ENCODE data around the gene CASZ1.
A peak's percentile ranks its signal among the peaks of the same experiment; 100 is the strongest.

CASZ1 gene

DNA sequence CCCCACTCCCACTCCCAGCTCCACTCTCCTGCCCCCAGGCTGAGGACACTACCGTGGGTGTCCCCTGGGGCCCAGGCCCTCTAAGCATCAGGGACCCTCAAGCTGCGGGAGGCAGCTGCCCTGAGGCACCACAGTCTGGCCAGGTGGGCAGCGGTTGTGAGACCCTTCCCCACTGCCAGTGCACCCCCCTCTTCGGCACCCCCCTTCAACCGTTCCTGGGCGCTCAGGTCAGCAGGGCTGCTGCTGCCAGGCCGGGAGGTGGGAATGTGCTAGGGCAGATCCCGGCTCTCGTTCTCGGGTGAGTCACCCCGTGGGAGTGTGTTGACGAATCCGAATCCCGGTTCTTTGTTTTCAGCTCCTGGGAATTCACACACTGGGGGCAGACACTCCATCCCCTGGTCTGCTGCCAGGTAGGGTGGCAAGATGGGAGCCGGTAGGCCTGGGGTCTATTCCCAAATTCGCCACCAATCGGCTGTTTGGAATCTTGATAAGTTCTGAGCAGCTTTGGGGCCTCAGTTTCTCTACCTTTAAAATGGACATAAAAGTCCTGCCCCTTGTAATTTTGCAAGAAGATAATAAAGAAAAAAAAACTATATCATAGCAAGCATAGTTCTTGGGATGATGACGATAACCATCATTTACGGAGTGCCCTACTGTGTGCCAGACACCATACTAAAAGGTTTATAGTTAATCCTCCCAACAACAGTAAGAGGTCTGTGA lies 28.5 kb upstream of the CASZ1 start:
- DNase-seq (ENCODE audit: low read depth): peak; percentile 84

DNA sequence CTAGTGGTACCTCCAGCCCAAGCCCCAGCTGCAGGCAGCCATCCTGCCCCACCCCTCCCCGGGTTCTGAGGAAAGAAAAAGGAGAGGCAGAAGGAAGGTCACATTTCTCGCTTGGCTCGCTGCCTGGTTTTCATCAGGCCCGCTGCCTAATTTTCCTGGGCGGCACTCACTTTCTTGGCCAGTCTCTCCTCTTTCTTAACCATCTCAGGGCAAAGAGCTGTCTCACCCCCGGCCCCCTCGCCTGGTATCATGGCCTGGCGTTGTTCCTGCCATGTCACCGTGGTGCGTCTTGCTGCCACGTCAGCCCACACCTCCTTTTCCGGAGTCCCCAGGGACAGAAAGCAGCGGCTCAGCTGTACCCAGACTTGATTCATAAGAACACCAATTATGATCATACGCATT lies 26.6 kb upstream of the CASZ1 start:
- DNase-seq (ENCODE audit: low read depth): no peak

DNA sequence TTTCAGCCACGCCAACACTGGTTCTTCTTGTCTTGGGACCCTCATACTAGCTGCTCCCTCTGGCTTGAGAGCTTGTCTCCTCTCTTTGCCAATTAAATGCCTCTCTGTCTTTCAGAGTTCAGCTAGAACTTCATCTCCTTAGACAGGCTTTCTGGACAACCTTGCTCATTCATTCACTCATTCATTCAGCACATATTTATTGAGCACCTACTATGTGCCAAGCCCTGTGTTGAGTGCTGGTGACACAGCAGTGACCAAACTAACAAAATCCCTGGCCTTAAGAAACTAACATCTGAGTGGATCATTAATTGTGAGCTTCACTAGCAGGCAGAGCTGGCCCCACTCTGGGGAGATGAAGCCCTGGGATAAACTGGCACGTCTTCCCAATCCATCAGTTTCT lies 24.9 kb upstream of the CASZ1 start:
- DNase-seq (ENCODE audit: low read depth): no peak

GRCh38 chr1:10820422-10820821 lies 24.0 kb upstream of the CASZ1 start:
- no peak for DNase-seq (ENCODE audit: low read depth)

- DNase-seq (ENCODE audit: low read depth): no peak
These were observed 22.9 kb upstream of the CASZ1 start for GRCh38 chr1:10819198-10819901.

DNA sequence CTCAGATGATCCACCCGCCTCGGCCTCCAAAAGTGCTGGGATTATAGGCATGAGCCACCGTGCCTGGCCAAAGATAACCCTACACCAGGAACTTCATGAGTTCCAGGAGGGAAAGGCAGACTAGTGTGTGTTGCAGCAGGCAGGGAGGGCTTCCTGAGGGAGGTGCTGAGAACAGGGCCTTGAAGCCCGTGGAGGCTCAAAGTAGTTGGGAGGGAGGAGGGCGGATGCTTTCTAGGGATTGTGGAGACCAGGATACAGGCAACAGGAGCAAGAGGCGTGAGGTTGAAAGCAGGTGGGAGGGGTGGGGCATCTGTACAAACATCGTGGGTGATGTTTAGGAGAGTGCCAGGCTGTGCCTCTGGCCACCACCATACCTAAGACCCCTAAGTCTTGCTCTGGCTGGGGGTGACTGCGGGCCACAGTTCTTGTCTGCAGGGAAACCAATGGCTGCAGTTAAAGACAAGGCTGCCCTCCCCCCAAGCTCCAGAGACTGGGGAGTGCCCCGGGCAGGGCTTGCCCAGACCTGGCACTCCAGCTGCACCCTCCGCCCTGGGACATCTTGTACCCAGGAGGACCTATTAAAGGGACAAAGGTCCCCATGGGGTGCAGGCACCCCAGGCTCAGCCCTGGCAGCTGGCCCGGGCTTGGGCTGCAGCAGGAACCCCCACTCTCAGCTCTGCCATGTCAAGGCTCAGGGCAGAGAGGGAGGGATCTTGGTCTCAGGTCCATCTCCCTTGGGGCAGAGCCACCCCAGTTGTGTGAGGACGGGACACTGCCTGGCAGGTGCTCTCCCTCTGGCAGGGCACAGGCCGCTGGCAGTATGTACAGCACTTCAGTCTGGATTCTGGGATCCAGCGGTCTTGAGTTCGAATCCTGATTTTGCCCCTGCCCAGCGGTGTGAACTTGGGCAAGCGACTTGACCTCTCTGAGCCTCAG lies 22.1 kb upstream of the CASZ1 start:
- no peak for DNase-seq (ENCODE audit: low read depth)

DNA sequence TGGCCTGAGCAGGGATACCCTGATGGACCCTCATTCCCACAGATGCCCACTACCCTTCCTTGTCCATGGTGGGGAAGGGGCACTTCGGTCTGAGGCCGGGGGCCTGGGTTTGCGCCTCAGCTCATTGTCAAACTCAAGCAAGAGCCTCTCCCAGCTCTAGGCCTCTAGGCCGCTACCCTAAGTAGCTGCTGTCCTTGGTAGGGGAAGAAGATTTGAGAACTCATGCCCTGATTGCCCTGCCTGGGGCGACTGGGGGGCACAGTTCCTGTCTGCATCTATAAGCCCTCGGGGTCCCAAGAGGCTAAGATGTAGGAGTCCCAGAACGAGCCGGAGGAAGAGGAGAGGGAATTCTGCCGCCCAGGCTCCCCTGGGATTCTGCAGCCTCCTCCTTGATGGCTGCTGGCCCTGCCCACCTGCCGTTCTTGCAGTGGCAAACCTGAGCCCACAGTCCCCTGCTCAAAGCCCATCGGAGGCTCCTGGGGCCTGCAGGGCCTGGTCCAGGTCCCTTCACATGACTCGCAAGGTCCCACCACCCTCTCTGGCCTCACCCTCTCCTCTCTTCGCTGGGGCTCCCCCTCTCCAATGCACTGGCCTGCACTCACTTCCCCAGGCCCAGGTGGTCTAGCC lies 20.4 kb upstream of the CASZ1 start:
- no peak for DNase-seq (ENCODE audit: low read depth)

GRCh38 chr1:10816233-10816632 lies 19.8 kb upstream of the CASZ1 start:
- no peak for DNase-seq (ENCODE audit: low read depth)

GRCh38 chr1:10815858-10816195 lies 19.4 kb upstream of the CASZ1 start:
- no peak for DNase-seq (ENCODE audit: low read depth)

DNA sequence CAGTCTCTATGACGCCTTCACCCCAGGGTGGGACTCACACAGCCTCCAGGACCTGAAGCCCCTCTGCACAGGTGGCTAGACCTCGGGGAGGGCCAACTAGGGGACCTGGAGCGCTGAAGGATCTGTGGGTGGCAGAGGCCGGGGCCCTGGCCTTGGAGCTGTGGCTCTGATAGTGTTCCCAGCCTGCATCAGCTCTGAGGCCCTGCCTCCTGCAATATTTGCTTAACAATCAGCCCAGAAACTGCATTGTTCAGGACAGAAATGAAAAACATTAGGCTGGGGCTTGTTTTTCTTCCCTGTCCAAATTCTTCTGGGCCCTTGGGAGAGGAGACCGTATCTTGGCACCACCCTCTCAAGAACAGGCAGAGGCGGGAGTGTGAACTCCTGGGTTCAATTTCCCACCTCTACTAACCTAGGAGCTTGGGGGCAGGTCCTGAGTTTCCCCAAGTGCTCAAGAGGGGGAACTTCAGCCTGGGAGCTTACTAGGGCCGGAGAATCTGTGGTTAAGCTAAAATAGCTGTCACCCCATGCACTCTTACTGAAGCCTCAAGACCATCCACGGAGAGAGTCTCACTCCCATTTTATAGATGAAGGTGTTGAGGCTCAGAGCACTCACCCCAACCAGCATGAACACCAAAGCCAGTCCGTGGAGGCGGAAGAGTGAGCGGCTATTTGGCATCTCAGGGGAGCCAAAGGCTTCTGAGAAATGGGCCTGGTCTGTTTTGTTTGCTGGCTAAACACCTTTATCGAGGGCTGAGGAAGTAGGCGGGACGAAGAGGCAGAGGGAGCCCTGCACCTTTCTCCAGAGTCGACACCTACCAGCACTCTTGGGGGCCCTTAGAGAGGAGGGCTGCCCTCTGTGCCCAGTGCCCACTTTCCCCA lies 18.8 kb upstream of the CASZ1 start:
- no peak for DNase-seq (ENCODE audit: low read depth)

DNA sequence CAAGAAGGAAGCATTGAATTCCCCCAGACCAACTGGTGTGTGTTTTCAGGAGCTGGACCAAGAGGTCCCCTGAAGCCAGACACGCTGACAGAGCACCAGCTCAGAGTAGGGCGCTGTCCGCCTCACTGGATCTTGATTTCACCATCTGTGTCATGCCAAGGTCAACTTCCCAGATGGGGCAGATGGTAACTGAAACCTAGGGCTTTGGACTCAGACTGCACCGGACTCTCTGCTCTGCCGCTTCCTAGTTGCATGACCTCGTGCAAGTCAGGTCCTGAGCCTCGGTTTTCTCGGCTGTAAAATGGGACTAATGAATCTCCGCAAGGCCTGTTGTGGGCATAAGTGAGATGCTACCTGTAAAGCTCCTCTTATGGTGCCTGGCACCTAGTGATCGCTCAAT lies 17.9 kb upstream of the CASZ1 start:
- DNase-seq (ENCODE audit: low read depth): no peak

- DNase-seq (ENCODE audit: low read depth): no peak
These were observed 17.4 kb upstream of the CASZ1 start for GRCh38 chr1:10813799-10814198.

DNA sequence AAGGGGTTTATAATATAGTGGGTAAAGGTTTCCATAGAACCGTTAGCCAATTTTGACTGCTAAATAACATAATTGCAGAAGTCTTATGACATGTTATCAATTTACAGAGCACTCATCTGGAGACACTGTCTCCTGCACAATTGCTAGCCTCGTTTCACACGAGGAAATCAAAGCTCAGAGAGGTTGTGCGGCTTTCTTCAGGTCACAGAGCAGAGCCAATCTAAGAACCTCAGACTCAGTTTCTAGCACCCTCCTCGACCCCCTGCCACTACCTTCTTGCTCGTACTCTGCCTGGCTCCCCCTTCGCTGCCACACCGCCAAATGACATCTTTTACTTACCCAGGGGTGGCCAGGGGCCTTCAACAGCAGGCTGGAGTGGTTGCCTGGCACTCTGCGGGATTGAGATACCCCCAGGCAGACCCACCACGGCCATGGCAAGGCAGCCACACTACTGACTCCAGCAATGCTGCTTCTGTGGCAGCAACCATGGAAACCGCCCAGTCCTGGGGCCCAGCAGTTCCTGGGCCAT lies 16.0 kb upstream of the CASZ1 start:
- no peak for DNase-seq (ENCODE audit: low read depth)

DNA sequence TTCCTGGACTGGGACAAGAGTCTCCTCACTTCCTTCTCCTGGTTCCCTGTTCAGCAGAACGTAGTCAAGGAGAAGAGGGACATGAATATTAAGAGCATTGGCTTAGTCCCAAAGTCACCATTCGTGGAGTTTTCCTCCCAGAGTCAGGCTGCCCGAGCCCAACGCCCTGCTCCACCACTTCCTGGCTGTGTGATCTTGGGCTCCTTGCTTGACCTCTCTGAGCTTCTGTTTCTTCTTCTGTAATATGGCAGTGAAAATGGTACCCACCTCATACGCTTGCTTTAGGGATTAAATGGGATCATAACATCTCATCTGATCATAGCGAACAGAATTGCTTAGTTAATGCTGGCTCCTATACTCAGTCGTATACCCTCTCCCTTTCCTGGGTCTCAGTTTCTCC lies 12.0 kb upstream of the CASZ1 start:
- DNase-seq (ENCODE audit: low read depth): no peak

- DNase-seq (ENCODE audit: low read depth): no peak
These were observed 10.5 kb upstream of the CASZ1 start for GRCh38 chr1:10806966-10807365.

GRCh38 chr1:10803971-10804820 lies 7.8 kb upstream of the CASZ1 start:
- no peak for DNase-seq (ENCODE audit: low read depth)

DNA sequence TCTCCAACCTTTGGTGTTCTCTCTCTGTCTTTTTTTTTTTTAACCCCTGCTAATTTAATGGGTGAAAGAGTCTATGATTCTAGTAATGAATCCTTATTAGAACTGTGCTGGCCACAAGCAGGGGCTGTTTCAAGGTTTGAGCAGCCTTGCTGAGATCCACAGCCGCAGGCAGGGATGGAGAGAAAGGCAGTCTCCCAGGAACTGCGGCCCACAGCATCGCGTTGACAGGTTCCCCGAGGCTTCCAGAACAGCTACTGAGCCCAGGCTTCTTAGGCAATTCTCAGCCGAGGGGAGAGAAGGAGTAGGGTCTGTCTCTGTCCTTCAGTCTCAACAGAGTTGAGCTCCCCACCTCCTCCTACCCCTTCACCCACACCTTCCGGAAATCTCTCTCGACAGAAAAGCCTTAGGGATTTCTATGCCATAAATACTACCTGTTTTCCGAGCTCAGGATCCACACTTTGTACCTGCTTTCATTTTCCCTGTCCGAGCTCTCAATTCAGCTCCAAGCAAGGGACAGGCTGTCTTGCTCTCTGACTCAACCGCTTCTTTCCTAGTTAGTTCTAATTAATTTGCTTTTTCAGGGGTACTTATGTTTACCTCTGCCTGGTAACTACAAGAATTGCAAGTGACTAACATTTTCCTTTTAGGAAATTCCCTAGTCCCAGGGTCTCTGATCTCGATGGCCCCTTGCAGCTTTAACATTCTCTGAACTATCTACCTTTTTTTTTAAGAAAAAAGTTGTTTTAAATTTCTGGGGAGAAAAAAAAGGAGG lies 6.7 kb upstream of the CASZ1 start:
- no peak for DNase-seq (ENCODE audit: low read depth)

GRCh38 chr1:10800778-10801177 lies 4.3 kb upstream of the CASZ1 start:
- DNase-seq (ENCODE audit: low read depth): no peak

DNA sequence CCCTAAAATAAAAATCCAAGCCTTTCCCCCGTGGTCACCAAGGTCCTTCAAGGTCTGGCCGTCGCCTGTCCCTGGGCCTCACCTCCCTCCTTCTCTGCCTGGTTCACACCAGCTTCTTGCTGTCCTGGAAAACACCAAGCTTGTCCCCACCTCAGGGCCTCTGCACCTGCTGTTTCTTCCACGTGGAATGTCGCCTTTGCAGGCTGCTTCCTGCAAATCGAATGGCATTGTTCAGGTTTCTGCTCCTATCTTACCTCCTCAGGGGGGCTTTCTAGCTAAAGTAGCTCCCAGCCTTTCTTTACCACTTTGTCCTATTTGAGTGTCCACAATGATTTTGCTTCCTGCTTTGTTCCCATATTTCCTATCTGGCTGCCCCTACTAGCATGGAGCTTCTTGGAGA lies 3.3 kb upstream of the CASZ1 start:
- DNase-seq (ENCODE audit: low read depth): no peak

All from amniotic epithelial cell (primary cell).